GM19372 (cell line): ENCODE data around the gene MYRF.

Experiments
- ATAC-seq: cut with Tn5 transposase; IDR thresholded peaks from one replicate; pipeline ENCODE4 v1.9.1; 2021; ENCODE audit warnings: mild to moderate bottlenecking, low read depth, moderate library complexity; ENCODE audit not compliant: unreplicated experiment

The MYRF gene

DNA sequence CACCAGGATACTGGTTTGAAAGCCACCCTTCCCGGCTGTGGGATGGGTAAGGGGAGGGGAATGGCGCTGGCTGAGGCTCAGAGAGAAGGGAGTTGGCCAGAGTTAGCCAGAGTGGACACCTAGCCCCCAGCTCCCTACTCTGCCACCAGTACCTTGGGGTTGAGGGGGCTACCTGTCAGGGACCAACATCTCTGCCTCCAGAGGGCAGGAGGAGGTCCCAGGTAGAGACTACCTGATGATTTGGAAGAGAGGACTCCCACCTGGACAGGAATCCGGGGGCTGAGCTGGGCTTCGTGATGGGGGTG, 3.7 kb downstream of the MYRF start:
- no peak for ATAC-seq

DNA sequence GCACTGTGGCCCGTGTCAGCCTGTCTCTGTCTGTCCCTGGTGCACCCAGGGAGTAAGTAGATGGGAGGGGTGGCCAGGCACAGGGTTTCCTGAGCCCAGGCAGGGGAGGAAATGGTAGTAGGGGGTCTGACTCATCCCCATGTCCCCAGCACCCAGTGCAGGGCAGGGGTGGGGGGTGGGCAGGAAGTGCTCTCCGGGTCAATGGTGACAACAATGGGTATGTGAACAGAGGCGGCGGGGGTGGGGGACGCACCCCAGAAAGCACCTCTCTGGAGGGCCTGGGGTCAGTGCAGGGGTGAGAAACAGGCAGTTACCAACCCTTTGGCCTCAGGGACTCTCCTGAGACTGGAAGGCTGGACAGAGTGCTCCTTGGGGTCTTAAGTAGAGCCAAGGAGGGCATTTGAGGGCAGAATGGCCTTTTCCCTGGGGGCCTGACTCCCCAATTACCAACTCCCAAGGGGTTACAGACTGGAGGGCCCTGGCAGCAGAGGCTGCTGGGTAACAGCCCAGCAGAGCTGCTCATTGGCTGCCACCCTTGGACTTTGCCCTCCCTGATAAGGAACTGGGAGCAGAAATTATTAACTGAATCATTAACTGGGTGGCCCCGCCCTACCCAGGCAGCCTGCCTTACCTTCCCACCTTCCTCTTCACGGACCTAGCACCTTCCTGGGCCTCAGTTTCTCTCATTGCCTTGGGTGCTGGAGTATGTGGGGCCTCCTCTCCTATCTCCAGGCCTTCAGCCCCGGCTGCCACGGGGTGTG, 4.2 kb downstream of the MYRF start:
- ATAC-seq: no peak

DNA sequence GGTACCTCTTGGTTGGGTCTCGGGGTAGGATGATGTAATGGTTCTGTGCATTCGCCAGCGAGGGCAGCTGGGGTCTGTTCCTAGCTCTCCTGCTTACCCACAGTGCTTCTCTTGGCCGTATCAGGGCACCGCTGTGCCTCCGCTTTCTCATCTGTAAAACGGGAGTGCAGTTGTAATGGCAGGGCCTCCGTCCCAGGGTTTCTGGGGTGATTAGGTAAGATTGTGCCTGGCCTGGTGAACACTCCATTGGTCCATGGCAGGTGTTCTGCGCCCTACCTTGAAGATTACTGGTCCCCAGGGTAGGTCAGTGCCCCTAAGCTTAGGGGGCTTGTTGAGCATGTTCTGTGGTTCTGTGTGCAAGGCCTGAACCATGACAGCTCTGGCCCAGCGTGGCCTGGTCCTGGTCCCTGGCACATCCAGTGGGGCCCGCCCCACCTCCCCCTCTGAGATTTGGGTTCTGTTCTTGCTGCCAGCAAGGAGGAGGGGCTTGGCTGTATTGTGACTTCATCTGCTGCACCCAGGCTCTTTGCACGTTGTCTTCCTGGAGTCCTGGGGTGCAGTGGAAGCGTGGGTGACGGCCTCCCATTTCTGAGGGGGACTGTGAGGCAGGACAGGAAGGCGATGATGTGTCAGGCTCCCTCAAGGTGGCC, 4.9 kb downstream of the MYRF start:
- ATAC-seq: no peak

DNA sequence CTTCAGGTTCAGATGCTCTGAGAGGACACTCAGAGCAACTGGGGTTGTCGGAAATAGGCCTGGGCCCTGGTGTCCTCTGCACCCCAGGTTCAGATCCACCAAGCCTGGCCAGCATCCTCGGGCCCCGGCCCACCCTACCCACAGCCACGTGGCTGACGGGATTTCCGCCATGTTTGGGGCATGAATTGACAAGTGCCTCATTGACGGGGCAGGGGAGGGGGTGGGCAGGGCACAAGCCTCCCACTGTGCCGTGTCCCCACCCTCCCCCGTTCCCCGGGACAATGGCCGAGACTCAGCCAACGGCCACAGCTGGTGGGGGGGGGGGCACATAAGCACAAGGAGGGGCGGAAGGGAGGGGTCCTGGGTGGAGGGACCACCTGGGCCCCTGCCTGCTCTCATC, 8.5 kb downstream of the MYRF start:
- ATAC-seq: no peak

DNA sequence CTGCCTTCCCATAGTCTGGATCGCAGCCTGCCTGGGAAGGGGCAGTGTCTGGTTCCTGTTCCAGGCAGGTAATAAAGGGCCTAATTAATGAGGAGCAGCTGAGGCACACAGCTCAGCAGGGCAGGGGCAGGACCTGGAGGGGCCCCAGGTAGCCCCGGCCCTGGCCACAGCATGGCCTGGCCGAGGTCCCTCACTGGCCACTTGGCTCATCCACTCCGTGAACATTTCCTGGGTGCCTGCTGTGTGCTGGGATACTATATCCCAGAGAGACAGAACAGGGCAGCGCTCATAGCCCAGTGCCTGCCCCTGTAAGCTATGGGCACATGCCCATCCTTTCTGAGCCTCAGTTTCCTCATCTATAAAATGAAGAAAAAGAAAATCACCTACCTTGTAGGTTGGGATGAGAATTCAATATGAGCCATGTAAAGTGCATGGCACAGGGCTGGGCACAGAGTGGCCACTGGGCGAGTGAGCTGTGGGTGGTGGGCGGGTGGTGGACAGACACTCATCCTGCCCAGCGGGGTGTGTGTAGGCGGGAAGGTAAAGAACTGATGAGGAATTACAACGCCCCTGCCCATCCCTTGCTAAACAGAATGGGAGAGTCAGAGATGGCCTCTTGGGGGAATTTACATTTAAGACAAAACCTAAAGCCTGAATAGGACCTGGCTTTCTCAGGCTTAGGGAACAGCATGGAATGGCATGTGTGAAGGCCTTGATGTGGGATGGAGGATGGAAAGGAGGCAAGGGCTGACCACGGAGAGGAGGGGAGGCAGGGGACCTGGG, 9.2 kb downstream of the MYRF start:
- no peak for ATAC-seq

DNA sequence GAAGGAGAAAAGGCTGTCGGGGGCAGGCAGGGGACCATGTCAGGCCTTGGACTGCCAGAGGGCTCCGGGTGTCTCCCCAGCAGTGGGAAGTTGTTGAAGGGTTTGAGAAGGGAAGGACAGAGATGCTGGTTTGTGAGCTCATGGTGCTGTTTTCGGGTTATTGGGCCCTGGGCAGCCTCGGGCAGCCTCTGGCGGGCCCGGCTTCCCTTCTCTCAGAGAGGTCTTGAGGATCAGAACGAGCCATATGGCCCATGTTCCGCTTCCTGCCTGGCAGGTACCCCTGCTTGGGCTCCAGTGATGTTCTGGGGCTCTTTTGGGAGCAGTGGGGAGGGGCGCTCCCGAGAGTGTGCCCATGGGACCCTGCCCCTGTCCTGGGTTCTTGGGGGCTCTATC, 9.8 kb downstream of the MYRF start:
- no peak for ATAC-seq

DNA sequence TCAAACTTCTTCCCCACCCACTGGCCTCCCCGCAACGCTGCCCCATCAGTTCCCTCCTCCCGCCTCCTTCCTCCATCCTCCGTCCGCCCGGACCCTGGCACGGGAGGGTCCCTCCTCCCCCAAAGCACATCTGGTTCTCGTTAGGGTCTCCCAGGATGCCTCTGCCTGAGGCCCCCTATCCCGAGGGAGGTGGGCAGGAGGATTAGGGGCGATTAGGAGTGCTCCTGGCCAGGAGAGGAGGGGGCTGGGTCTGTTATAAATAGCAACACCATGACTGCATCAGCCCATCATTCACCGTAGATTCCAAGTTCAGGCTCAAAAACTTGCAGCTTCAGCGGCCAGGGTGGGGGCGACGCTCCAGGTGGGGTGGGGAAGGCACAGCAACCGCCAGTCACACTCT, 10.4 kb downstream of the MYRF start:
- ATAC-seq: no peak

DNA sequence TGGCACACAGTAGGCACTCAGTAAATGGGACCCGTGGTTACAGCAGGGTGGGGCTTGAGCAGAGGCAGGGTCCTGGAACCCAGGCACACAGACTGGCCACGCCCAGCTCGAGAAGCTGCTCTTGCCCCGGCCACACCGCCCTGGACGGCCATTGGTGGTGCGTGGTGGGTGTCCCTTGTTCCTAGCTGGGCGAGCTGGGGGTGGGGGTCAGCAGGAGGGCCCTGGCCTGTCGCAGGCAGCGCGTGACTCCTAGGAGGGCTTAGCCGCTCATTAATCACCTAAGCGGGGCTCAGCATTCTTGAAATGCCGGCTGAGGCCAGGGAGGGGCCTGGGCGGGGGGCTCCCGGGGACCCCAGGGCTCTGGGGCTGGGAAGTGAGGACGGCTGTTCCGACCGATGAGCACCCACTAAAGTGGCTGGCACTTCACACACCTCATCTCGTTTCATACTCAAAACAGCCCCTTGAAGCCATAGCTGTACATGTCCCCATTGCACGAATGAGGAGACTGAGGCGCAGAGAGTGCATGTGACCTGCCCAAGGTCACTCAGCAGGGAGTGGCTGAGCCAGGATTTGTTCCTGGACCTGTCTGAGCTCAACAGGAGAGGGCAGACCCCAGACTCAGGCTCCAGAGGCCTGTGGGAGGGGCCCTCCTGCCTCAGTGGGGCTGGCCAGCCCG, 11.6 kb downstream of the MYRF start:
- ATAC-seq: no peak

DNA sequence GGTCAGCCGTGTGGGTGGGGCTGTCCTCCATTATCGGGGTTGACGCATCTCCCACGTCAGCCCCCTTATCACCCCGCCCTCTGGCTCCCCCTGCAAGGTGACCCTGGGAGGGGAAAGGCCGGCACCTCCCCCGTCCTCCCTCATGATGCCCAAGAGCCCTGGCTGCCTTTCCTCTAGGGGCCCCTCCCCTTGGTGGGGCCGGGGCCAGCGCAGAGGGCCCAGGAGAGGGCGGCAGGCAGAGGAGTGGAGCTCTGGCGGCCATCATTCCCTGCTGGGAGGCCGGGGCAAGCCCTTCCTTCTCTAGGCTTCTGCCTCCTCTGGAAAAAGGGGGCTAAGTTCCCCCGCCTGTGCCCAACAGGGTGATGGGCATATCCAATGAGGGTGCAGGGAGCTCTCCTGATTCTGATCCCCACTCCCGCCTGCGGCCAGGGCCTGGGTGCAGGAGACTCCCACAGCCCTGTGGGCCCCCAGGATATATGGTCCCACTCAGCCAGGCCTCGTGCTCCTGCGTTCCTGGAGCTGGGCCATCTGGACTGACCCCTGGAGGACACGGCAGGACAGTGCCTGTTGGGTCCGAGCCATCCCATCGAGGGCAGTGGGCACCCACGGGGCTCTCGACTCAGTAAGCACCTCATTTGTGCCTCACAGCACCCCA, 12.3 kb downstream of the MYRF start:
- no peak for ATAC-seq

DNA sequence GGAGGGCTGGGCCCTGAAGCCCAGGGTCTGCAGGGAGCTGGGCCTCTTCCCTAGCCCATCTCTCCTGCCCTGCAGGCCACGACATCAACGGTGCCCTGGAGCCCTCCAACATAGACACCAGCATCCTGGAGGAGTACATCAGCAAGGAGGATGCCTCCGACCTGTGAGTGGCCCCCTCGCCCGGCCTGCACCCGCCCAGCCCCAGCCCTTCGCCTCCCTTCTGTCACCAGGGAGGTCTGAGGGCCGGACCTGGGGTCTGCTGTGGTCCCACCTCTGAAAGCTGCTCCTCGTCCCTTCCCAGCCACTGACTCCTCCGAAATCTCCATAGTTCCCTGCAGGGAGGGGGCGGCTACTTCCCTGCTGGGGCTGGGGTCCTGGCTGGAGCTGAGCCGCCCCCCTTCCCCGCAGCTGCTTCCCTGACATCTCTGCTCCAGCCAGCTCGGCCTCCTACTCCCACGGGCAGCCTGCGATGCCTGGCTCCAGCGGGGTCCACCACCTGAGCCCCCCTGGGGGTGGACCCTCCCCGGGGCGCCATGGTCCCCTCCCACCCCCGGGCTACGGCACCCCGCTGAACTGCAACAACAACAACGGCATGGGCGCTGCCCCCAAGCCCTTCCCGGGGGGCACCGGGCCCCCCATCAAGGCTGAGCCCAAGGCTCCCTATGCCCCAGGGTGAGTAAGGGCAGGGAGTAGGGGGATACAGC, 13.3 kb downstream of the MYRF start:
- ATAC-seq: no peak

DNA sequence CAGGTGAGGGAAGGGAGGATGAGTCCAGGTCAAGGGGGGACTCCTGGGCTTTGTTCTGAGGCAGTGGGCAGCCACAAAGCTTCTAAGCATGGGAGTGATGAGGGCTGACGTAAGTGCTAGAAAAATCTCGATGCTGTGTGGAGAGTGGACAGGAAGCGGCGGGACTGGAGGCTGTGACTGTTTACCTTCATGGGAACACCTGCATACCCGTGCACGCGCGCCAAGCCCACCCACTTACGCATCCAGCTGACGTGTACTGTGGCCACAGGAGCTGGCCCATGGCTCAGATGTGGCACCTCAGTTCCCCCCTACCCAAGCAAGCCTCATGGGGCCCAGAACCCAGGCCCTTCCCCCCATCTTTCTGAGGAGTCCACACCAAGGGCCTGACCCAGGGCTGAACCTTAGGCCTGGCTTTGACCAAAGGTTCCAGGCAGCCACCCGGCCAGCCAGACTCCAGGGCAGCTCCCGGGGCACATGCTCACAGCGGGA, 14.0 kb downstream of the MYRF start:
- ATAC-seq: no peak

DNA sequence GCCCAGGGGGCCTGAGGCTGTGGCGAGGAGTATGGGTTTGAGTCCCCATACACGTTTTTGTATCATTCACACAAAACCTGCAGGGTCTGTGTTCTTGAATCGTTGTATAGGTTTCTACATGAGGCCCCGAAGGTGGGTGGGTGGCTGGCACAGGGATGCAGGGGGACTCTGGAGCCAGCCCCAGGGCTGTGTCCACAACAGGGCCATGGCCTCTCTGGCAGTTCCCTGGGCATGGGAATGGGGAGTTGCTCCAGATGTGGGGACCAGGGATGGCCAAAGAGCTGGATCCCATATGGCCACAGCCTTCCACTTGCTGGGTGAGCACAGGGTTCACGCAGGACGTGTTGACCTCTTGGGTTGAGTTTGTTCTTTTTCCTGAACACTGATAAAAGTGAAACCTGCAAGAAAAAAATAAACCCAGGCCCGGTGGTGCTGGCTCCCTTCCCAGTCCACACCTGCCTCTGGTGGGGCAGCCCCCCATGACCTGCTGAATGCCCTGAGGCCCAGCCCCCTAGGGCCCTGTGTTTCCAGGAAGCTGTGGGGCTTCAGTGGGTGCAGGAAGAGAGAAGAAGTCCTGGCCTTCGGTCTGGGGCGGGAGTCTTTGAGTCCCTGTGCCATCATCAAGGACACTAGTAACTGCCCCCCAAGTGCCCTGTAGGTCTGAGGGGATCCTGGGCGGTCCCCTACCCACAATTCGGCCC, 16.1 kb downstream of the MYRF start:
- no peak for ATAC-seq

DNA sequence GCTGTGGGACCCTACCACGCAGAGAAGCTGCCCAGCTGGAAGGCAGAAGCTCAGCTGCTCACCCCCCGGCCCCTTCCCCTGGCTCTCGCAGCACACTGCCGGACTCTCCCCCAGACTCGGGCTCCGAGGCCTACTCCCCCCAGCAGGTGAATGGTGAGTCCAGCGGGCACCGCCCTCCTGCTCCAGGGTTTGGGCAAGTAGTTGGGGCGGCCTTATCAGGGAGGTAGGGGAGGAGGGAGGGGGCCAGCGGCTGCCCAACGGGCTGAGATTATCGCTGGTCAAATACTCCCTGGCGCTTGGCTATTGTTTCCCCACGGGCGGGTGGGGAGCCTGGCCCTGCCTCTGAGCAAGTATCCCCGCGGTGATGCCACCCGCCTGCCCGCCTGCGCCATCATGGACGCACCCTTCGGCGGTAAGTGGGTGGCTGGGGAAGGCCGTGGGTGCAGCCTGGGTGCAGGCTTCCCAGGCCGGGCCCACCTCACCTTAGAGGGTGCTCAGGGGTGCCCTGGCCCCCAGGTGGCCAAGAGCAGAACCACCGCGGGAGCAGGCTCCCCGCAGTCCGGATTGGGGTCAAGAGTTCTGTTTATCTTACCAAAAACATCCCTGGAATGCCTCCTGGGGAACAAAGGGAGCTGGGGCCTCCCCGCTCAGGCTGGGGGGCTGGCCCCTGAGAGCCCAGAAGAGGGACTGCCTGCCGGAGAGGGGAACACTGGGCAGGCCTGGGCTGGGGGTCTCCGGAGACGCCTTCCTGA, 16.9 kb downstream of the MYRF start:
- ATAC-seq: no peak

DNA sequence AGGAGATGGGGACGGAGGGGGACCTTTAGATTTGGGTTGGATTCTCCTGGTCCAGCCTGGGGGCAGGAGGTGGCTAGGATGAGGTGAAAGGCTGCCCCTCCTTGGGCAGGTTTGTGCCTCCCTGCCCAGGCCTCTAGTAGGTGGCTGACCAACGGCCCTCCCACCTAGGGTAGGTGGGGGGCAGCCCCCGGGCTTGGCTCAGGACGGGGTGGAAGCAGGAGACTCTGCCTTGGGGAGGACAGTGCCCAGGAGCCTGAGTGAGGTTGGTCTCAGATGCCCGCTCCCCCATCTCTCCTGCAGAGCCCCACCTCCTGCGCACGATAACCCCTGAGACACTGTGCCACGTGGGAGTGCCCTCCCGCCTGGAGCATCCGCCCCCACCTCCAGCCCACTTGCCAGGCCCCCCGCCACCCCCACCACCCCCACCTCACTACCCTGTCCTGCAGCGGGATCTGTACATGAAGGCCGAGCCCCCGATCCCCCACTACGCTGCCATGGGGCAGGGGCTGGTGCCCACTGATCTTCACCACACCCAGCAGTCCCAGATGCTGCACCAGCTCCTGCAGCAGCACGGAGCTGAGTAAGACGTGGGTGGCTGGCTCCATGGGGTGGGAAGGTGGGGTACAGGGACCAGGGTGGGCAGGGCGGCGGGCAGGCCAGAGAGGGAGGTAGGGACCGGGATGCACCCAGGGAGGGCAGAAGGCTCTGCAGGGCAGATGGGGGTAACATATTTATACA, 17.7 kb downstream of the MYRF start:
- no peak for ATAC-seq

DNA sequence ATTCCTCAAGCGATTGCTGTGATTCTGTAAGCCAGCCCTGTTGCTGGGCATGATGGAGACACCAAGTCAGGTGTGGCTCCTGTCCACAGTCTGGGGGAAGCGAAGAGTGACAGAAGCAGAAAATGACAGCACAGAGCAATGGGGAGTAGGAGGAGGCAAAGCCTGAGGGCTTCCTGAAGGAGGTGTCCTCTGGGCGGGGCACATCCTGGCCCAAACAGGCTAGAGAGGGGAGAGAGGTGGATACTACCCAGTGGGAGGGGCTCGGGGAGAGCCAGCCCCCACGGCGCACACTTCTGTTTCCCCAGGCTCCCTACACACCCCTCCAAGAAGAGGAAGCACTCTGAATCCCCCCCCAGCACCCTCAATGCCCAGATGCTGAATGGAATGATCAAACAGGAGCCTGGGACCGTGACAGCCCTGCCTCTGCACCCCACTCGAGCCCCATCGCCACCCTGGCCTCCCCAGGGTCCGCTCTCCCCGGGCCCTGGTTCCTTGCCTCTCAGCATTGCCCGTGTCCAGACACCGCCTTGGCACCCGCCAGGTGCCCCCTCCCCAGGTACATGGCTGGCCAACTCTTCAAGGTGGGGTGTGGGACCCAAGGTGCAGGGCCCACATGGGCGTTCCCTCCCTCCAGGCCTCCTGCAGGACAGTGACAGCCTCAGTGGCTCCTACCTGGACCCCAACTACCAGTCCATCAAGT, 18.9 kb downstream of the MYRF start:
- no peak for ATAC-seq

DNA sequence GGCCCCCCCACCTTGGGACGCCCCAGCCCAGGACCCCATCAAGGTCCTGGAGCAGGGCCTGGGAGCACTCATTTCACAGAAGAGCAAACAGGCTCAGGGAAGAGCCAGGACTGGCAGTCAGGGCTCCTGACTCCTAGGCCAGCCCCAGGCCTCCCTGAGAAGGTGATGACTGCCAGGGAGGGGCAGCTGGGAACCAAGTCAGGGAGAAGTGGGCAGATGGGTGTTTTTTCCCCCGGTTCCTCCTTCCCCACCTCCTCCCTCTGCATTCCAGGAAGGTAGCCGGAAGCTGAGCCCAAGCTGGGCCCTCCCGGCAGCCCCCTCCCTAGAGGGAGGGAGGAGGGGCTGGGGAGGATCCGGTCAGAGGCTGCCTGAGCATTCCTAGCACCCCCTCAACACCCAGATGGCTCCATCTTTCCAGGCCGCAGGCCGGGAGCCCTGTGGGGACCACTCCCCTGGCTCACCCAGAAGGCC, 19.6 kb downstream of the MYRF start:
- ATAC-seq: no peak

DNA sequence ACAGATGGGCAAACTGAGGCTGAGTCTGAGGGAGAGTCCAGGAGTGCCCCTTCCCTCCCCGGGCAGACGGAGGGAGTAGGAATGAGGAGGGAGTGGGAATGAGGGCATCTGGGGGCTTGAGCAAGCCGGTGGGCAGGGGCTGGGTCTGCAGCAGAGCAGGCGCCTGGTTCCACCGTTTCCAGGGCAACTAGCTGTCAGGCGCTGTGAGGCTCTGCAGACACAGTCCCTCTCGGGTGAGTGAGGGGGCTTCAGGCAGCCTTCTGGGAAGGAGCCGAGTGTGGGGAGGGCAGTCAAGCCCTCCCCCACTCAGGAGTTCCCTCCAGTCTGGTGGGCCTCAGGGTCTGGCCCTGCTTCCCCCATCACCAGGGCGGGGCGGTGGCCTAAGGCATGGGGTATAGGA, 20.9 kb downstream of the MYRF start:
- ATAC-seq: no peak
